ENCODE measurements around the gene LIMK1. TPM values are rescaled to one million over a fixed set of nuclear protein-coding genes. Genes with fewer than 3 reads are reported as not detected.

Gene LIMK1
- total and polyA plus RNA-seq, 2 of the 4 experiments (the other 2 are of a cell fraction), result 25.8 to 48.0 TPM

- Histone ChIP-seq H4K8ac (ENCODE audit: low read depth in 2 of 2, low read length in 2 of 2) (no peak overlapping the region), H3K27ac (ENCODE audit: insufficient read depth, low read length) (no peak overlapping the region), H3K9me3 (ENCODE audit: control insufficient read depth, insufficient read depth, low read length) (no peaks in the 10 kb centered on the region), H3K27me3 (ENCODE audit: control insufficient read depth, insufficient read depth, low read length) (no peaks in the 10 kb centered on the region), H2BK5ac (ENCODE audit: low read depth, low read length, poor library complexity, severe bottlenecking) (no peak overlapping the region), H2AFZ (replicated peaks; ENCODE audit: low read length, poor library complexity) (no peak overlapping the region), H3K4me3 (ENCODE audit: insufficient read depth, low read depth, low read length) (no peak overlapping the region), H2AK9ac (replicated peaks; ENCODE audit: low read depth, low read length, poor library complexity) (no peak overlapping the region), H3K4me1 (ENCODE audit: control insufficient read depth, insufficient read depth, low read length) (no peaks in the 10 kb centered on the region), H3K9me1 (ENCODE audit: insufficient read depth, low read length) (no peaks in the 10 kb centered on the region), H3K4me2 (ENCODE audit: low read depth, low read length) (no peak overlapping the region), H2AK5ac (ENCODE audit: low read depth, low read length) (no peak overlapping the region), H3K79me1 (ENCODE audit: low read depth in 1 of 2, low read length in 2 of 2) (no peaks in the 10 kb centered on the region), H4K5ac (ENCODE audit: low read depth, low read length) (no peak overlapping the region), H4K91ac (ENCODE audit: insufficient read depth, low read depth, low read length) (no peak overlapping the region), H3K36me3 (ENCODE audit: control insufficient read depth, insufficient read depth, low read length) (no peaks in the 10 kb centered on the region), H2BK120ac (ENCODE audit: low read depth, low read length) (no peak overlapping the region), H3K56ac (ENCODE audit: extremely low read depth, insufficient read depth, low read length) (no peak overlapping the region), H3K18ac (ENCODE audit: low read depth, low read length) (no peak overlapping the region), H3K9ac (ENCODE audit: low read depth, low read length) (no peak overlapping the region), H4K20me1 (ENCODE audit: insufficient read depth, low read length) (no peaks in the 10 kb centered on the region), H3K14ac (replicated peaks; ENCODE audit: low read depth, low read length) (no peak overlapping the region), H3K4ac (ENCODE audit: low read depth, low read length) (no peak overlapping the region), H3K23ac (ENCODE audit: low read depth, low read length) (no peak overlapping the region), H2BK20ac (ENCODE audit: low read depth, low read length) (no peak overlapping the region), H2BK15ac (ENCODE audit: low read depth, low read length) (no peak overlapping the region)
- in situ Hi-C loops (cut with MboI; ENCODE audit: low sequenced_read_pairs), result no loop called here
- CTCF ChIA-PET, result no interaction called here
- ATAC-seq (ENCODE audit: low read depth) (no peak), DNase-seq (no peak)
- TF ChIP-seq FOS (IDR thresholded peaks at IDR 0.05; ENCODE audit: low read depth, low read length) (no peak), CHD1 (IDR thresholded peaks at IDR 0.05; ENCODE audit: low read depth, low read length) (no peak), POLR2A (IDR thresholded peaks at IDR 0.05; ENCODE audit: low read depth, low read length) (no peak), MAFK (IDR thresholded peaks at IDR 0.05; ENCODE audit: low read depth, low read length) (no peak), USF2 (IDR thresholded peaks at IDR 0.05; ENCODE audit: low read depth, low read length) (no peak), MAZ (IDR thresholded peaks at IDR 0.05; ENCODE audit: borderline replicate concordance, low read depth, low read length) (no peak), SMC3 (IDR thresholded peaks at IDR 0.05; ENCODE audit: low read depth, low read length) (no peak), CEBPB (IDR thresholded peaks at IDR 0.05; ENCODE audit: low read depth, low read length) (no peak), MXI1 (IDR thresholded peaks at IDR 0.05; ENCODE audit: borderline replicate concordance, low read depth, low read length) (no peak), CTCF (conservative IDR thresholded peaks at IDR 0.05; ENCODE audit: low read depth, low read length) (no peak), BHLHE40 (IDR thresholded peaks at IDR 0.05; ENCODE audit: low read depth, low read length) (no peak)
- BruUV-seq (replicated peaks), result no TSS peak
- dilution Hi-C loops (cut with HindIII; ENCODE audit: low sequenced_read_pairs, unreplicated experiment), result no loop called here
- intact Hi-C loops (cut with micrococcal nuclease), result no loop called here
- POLR2A ChIA-PET (ENCODE audit: unreplicated experiment), result no interaction called here
- WGBS, 2 experiments (ENCODE audit: extremely low coverage in 2 of 2, insufficient read length in 1 of 2), result no CpG with 5 or more reads among the region's 4 CpGs
Observed at GRCh38 chr7:74130518-74130917, 46.9 kb downstream of the LIMK1 start.

Measured in IMR-90 (cell line).